ENCODE results near the gene PPP2R5A.

The PPP2R5A gene

DNA sequence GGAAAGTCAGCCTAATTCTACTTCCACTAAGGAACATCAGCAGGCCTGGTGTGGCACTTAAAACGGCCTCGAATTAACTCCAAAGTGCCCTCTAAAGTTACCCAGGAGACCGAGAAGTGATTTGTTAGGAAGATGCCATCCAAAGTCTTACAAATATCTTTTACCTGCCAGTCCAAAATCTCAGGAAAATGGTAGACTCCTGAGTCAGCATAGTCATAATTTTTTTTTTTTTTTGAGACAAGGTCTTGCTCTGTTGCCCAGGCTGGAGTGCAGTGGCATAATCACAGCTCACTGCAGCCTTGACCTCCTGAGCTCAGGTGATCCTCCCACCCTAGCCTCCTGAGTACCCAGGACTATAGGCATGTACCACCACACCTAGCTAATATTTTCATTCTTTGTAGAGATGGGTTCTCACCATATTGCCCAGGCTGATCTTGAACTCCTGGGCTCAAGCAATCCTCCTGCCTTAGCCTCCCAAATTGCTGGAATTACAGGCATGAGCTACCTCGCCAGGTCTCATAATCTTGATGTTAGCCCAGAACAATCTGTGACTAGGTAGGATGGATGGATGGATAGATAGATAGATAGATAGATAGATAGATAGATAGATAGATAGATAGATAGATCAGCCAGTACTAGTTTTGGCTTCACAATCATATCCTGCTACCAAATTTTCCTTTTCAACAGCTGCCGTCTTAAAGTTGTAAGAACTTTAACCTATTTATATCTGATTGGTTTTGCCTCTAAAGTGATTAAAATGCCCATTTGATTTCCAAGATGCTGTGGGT lies 25.3 kb upstream of the PPP2R5A start:
- no peaks in the 10 kb centered on the region for H3K27me3 ChIP-seq (replicated peaks; ENCODE audit: control insufficient read depth, insufficient read depth, low read length)
- TF ChIP-seq, protein P1, sequence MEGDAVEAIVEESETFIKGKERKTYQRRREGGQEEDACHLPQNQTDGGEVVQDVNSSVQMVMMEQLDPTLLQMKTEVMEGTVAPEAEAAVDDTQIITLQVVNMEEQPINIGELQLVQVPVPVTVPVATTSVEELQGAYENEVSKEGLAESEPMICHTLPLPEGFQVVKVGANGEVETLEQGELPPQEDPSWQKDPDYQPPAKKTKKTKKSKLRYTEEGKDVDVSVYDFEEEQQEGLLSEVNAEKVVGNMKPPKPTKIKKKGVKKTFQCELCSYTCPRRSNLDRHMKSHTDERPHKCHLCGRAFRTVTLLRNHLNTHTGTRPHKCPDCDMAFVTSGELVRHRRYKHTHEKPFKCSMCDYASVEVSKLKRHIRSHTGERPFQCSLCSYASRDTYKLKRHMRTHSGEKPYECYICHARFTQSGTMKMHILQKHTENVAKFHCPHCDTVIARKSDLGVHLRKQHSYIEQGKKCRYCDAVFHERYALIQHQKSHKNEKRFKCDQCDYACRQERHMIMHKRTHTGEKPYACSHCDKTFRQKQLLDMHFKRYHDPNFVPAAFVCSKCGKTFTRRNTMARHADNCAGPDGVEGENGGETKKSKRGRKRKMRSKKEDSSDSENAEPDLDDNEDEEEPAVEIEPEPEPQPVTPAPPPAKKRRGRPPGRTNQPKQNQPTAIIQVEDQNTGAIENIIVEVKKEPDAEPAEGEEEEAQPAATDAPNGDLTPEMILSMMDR (IDR thresholded peaks at IDR 0.05; ENCODE audit: insufficient read depth, low read length, poor library complexity, severe bottlenecking) = no peak
- H3K4me3 ChIP-seq (replicated peaks; ENCODE audit: low read depth, low read length) = no peak overlapping the region
- no peaks in the 10 kb centered on the region for H3K36me3 ChIP-seq (ENCODE audit: control insufficient read depth, insufficient read depth, low read length)
- no peak for DNase-seq (ENCODE audit: extremely low read depth, insufficient read length)

DNA sequence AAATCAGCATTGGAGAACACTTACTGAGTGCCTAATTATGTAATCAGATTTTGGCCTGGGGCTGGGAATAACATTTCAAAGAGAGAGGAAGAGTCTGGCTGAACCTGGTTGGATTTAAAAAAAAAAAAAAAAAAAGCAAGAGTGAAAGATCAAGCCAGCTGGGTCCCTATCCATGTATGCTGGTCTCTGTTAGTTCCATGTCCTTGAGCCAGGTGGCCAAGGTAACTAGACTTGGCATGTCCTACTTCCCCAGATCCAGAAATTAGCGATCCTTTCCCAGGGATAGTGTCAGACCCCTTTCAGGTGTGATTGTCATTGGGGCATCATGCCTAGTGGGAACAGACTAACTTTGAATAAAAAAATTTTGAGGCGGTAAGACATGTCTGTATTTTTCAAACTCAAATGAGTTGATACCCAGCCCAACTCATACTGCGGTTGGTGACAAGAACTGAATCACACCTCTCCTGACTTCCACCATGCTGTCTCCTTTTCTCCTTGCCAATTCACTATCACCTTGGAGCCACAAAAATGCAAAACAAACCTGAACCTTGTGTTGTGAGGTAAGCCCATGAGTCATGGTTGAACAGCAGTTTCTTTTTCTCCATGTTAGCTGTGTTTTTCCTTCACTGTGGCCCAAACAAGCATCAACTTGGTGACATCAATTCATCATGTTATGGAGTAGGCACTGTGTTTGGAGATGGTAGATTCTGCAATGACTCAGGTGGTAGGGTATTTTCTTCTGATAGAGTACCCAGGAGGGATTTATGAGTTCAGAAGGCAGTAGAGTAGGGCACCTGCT lies 24.5 kb upstream of the PPP2R5A start:
- H3K4me3 ChIP-seq (replicated peaks; ENCODE audit: low read depth, low read length) = no peak overlapping the region
- DNase-seq (ENCODE audit: extremely low read depth, insufficient read length) = no peak
- H3K27me3 ChIP-seq (replicated peaks; ENCODE audit: control insufficient read depth, insufficient read depth, low read length) = no peaks in the 10 kb centered on the region
- TF ChIP-seq, protein P1 (IDR thresholded peaks at IDR 0.05; ENCODE audit: insufficient read depth, low read length, poor library complexity, severe bottlenecking) = no peak
- no peaks in the 10 kb centered on the region for H3K36me3 ChIP-seq (ENCODE audit: control insufficient read depth, insufficient read depth, low read length)

DNA sequence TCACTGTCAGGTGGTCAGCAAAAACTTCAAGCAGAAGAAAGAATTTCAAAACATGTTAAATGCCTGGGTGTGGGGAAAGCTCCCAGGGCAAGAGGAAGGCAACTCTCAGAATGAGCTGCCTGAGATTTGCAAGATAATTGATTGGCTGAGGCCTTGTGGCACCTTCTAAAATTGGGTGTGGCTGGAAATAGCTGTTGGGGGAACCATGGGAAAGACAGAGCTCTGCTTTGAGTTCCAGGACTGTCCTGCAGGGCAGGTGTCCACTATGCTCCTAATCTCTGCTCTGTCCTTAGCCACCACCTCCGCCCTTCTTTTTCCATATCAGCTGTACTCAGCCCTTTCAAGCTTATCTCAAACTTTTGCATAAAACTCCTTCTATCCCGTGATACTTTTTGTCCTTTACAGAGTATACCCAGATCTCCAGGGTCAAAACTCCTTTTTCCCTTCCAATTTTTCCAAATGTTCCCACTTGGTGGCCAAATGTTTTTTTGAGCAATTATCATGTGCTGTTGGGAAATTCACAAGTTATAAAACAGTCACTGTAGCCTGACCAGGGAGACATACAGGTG lies 23.8 kb upstream of the PPP2R5A start:
- TF ChIP-seq, protein P1 (IDR thresholded peaks at IDR 0.05; ENCODE audit: insufficient read depth, low read length, poor library complexity, severe bottlenecking) = no peak
- no peaks in the 10 kb centered on the region for H3K36me3 ChIP-seq (ENCODE audit: control insufficient read depth, insufficient read depth, low read length)
- DNase-seq (ENCODE audit: extremely low read depth, insufficient read length) = no peak
- no peak overlapping the region for H3K4me3 ChIP-seq (replicated peaks; ENCODE audit: low read depth, low read length)
- H3K27me3 ChIP-seq (replicated peaks; ENCODE audit: control insufficient read depth, insufficient read depth, low read length) = no peaks in the 10 kb centered on the region

DNA sequence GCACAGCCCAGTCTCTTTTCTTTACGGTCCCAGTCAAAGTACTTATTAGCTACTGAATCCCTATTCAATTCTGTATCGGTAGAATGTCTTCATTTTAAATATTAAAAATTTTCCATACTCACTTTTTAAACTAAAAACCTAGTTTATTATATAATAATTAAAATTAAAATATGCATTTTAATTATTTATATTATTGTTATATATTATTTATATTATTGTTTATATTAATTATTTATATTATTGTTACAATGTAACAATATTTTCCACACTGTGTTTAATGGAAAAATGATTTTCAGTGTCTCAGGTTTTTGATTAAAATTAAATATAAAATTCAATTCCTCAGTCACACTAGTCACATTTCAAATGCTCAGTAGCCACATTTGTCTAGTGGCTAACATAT lies 18.2 kb upstream of the PPP2R5A start:
- H3K36me3 ChIP-seq (ENCODE audit: control insufficient read depth, insufficient read depth, low read length) = no peaks in the 10 kb centered on the region
- no peak overlapping the region for H3K4me3 ChIP-seq (replicated peaks; ENCODE audit: low read depth, low read length)
- TF ChIP-seq, protein P1 (IDR thresholded peaks at IDR 0.05; ENCODE audit: insufficient read depth, low read length, poor library complexity, severe bottlenecking) = no peak
- no peaks in the 10 kb centered on the region; the same call in none of the 2 replicates for H3K27me3 ChIP-seq (replicated peaks; ENCODE audit: control insufficient read depth, insufficient read depth, low read length)
- DNase-seq (ENCODE audit: extremely low read depth, insufficient read length) = no peak

DNA sequence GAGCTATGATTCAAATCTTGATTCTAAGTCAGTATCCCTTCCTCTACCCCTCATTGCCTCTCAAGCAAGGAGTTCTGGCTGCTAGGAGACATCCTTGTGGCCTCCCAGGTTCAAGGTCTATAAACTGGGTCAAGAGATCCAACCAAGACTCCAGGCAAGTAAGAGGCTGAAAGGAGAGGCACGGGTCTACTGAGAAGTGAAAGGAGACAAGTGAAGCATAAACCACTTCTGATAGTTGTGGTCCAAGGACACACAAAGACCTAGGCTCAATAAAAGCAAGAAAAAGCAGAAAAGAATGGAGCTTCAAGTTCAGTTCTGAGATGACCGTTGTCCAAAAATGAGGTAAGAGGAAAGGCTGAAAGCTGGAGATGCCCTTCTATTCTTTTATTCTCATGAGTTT lies 17.8 kb upstream of the PPP2R5A start:
- Histone ChIP-seq H3K27me3 (replicated peaks; ENCODE audit: control insufficient read depth, insufficient read depth, low read length) (no peaks in the 10 kb centered on the region; the same call in none of the 2 replicates), H3K36me3 (ENCODE audit: control insufficient read depth, insufficient read depth, low read length) (no peaks in the 10 kb centered on the region), H3K4me3 (replicated peaks; ENCODE audit: low read depth, low read length) (no peak overlapping the region)
- DNase-seq (ENCODE audit: extremely low read depth, insufficient read length) = no peak
- TF ChIP-seq, protein P1 (IDR thresholded peaks at IDR 0.05; ENCODE audit: insufficient read depth, low read length, poor library complexity, severe bottlenecking) = no peak
